GM18498 (cell line): ENCODE results near the gene PRAF2.

Experiments
- ATAC-seq: cut with Tn5 transposase; IDR thresholded peaks from one replicate; pipeline ENCODE4 v1.9.1; 2021; ENCODE audit warnings: mild to moderate bottlenecking, moderate library complexity; ENCODE audit not compliant: unreplicated experiment

The PRAF2 gene

DNA sequence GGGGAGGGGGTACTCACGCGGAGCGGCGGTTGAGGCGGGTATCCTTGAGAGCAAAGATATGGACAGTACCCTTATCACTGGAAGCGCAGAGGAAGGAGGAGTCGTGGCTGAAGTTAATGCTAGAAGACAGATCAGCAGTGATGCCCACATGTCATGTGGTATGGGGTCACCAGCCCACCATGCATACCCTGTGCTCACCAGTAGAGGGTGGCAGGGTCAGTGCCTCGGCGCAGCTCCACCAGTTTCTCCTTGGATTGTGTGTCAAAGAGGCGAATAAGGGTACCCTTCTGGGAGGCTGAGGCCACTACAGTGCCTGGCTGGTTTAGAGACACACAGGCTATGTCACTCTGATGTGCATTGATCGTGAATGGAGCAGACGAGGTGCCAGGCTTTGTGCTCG is 1.5 kb upstream of the PRAF2 start:
- no peak for ATAC-seq

DNA sequence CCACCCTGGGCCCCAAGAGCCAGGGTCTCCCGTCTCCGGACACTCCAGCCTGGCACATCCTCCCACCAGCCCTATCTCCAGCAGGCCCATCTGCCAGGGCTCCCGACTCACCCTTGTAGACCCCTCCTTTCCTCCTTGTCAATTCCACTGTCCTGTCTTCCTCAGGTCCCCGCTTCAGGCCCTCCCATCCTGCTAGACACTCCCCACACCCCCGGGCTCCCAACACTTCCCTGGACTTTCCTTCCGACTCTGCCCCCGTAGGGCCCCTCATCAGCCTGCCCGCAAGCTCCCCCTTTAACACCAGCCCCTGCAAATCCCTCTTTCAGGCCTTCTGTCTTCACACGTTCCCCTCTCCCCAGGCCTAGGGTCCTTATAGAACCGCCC is 1.1 kb downstream of the PRAF2 start:
- ATAC-seq = no peak

DNA sequence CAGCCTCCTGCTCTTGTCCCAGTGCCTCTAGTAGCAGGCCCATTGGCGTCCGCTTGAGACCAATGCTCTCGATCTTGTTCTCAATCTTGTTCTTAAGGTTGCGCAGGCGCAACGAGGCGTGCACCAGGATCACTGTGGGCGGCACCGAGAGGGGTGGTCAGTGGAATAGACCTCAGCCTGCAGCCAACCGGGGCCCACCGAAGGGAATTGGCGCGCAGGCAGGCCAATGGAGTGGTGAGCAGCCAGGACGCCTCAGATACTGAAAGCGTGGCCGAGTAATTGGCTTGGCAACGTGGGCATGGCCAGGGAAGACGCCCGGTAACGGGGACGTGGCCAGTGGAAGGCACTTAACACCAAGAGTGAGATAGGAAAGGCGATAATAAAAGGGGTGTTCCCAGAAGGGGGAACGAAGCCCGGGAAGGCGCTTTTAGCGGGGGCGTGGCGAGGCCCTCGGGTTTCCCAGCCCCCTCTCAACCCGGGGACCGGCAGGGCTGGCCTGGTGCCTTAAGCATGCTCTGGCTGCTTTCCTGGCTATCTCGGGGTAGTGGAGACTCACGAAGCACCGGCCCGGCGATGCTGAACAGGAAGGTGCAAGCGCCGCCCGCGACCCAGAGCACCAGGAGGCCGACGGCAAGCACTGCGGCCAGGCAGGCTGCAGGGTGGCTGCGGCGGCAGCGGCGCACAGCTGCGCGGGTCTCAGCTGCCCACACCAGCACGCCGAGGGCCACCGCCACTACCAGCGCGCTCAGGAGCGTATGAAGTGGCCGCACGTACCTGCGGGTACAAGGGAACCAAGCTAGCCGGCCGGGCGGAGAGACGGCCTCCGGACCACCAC is 1.7 kb downstream of the PRAF2 start:
- no peak for ATAC-seq

DNA sequence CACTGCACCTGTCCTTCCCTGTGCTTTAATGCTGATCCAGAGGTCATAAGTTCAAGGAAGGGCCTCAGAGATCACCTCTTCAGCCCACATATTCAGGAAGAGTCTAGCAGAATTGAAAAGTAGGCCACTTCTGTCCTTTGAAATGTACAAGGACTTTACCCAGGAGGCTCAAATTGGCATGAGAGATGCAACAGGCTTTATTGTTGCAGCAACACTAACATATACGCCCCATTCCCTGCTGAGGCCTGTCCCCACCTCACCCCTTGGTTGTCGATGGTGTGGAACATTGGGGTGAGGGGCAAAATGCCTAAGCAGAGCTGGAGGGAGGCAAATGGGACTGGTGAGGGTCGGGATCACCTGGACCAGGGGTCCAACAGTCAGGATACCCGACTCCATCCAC is 2.8 kb downstream of the PRAF2 start:
- no peak for ATAC-seq

DNA sequence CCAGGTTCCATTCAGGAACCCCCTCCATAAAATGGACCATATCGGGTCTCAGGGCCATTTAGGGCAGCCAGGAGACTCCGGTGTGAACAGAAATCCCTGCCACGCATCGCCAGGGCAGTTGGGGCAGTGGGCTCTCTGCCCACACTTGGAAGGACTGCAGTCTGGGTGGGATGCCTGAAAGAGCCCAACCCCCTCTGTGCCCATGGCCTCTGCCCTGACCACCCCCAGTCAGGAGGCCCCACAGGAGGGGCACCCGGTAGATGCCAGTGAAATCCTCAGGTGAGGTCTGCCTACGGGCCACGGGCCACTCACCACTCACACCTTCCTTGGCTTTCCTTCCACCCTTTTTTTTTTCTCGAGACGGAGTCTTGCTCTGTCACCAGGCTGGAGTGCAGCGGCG is 4.8 kb downstream of the PRAF2 start:
- no peak for ATAC-seq

DNA sequence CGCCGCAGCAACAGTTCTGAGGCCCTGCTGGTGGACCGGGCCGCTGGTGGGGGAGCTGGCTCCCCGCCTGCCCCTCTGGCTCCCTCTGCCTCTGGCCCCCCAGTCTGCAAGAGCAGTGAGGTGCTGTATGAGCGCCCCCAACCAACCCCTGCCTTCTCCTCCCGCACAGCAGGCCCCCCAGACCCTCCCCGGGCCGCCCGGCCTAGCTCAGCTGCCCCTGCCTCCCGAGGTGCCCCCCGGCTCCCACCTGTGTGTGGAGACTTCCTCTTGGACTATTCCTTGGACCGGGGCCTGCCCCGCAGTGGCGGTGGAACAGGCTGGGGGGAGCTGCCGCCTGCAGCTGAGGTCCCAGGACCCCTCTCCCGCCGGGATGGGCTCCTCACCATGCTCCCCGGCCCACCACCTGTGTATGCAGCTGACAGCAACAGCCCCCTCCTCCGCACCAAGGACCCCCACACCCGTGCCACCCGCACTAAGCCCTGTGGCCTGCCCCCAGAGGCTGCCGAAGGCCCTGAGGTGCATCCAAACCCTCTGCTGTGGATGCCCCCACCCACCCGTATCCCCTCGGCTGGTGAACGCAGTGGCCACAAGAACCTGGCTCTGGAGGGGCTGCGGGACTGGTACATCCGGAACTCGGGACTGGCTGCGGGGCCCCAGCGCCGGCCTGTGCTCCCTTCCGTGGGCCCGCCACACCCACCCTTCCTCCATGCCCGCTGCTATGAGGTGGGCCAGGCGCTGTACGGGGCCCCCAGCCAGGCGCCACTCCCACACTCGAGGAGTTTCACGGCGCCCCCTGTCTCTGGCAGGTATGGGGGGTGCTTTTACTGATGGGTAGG is 6.3 kb downstream of the PRAF2 start:
- no peak for ATAC-seq

DNA sequence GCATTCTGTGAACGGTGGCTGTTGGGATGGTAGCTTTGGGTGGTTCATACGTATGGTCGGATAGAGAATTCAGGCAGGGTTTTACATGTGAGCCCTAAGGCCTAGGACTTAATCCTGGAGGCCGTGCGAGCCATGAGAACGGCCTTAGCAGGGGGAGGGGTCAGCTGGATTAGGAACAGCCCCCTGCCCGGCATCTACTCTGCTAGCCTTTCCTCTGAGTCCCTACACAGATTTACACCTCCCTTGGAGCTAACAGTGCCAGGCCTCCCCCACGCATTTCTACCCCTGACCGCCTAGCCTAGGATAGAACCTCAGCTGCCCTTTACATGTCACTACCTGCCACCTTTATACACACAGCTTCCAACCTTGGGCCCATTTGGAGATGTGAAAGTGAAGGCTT is 7.1 kb downstream of the PRAF2 start:
- no peak for ATAC-seq

DNA sequence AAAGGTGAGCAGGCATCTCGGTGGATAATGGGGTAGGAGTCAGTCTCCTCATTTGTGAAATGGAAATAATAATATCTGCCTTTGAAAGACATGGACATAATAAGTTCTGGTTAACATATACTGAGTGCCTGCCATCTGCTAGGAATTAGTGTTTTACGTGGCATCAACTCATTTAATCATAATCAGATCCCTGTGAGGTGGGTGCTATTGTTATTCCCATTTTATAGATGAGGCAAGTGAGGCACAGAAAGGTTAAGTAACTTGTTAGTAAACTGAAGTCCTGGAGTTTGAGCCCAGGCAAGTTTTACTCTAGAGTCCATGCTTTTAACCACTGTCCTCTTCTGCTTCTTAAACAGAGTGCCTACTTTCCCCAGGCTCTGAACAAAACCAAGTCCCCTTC is 7.5 kb downstream of the PRAF2 start:
- ATAC-seq = no peak

DNA sequence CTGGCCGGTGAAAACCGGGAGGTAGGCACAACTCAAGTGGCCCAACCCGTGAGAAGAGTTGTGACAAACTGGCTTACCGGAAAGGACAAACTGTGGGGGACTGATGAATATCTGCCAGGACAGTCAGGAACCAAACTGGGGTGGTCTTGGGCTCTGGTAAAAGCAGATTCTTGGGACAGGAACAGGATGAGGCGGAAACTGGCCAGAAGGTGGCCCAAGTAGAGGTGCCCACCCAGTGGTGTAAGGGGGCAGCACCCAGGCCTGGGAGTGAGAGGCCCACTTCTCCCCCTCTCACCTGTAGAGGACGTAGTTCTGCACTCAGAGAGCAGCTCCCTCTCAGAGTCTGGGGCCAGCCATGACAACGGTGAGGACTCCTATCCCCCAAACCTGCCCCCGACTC is 9.1 kb downstream of the PRAF2 start:
- no peak for ATAC-seq

DNA sequence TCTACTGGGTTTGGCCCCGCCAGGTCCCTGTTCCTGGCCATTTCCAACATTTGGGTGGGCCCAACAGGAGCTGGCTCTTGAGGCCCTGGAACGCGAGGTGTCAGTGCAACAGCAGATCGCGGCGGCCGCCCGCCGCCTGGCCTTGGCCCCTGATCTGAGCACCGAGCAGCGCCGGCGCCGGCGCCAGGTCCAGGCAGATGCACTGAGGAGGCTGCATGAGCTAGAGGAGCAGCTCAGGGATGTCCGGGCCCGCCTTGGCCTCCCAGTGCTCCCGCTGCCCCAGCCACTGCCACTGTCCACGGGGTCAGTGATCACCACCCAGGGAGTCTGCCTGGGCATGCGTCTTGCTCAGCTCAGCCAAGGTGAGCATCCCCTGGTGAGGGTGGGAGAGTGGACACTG is 9.5 kb downstream of the PRAF2 start:
- no peak for ATAC-seq

DNA sequence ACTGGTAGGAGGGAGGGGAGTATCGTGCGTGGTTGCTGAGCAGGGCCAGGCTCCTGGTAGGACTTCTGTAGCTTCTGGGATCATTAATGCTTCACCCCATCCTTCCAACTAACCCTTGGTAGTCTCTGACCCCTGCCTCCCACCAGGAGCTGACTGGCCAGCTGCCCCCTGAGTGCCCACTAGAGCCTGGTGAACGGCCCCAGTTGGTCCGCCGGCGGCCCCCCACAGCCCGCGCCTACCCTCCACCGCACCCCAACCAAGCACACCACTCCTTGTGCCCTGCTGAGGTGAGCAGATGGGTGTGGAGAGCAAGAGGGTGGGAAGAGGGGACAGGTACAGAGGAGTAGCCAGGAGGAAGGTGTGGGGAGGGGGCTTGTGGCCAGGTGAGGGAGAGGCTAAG is 10.1 kb downstream of the PRAF2 start:
- ATAC-seq = no peak

DNA sequence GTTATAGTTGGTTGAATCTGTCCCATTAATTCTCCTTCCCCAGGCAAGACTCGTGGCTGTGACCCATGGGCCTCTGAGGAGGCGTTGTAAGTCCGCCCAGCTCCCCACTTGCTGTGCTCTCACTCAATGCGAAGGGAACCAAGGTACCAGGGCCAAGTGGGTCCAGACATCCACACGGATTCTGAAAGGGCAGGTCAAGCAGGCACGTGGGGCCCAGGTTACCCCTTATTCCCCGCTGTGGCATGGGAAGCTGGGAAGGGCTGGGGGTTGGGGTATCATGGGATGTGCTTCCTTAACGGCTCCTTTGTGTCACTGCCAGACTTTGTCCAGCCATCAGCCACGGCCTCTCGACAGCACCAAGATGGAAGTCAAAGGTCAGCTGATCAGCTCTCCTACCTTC is 11.9 kb downstream of the PRAF2 start:
- ATAC-seq = no peak

DNA sequence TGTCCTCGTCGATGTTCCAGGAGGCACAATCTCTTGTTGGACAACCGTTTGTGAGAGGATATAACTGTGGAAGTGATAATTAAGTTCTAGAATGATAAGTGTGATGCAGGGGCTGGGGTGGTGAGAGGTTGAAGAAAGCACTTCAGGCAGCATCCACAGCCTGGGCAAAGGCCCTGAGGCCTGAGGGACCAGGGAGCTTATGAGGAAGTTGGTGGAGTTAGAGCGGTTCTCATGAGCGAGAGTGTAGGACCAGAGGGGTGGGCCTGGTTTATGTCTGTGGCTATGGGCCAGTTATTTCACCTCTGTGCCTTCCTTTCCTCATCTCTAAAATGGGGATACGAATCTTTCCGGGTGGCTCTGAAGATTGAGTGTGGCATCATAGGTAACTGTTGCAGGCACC is 12.3 kb downstream of the PRAF2 start:
- no peak for ATAC-seq

DNA sequence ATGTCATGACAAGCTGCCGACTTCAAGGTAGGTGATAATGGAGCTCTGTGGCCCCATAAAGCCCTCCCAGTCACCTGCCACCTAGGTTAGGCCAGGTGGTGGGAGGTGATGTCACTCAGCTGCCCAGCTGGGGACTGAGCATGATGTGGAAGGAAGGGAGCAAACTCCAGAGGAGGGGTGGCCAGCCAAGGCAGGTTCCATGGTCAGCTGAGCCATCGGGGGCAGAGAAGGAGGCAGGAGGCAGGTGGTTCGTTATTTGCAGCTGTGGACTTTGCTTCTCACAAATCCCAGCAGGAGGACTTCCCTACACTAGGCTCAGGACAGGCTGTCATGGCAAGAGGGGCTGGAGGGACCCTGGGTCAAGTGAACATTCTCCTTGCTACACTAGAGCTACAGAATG is 12.9 kb downstream of the PRAF2 start:
- ATAC-seq = no peak

DNA sequence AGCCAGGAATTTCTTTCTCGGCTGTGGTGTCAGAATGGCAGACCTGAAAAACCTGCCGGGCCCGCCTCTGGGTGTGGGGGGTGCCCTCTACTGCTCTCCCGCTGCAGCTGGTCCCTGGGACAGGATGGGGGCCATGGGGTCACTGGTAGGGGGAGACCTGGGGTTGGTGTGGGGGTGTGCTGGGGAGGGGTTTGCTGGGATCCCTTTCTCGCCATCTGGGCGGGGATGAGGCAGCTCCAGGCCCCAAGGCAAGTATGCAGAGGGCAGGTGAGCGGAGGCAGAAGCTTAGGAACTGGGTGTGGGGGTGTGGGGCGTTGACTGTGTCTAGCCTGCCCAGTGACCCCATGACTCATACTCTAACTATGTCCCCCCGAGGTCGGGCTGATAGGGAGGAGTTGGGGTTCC is 14.1 kb downstream of the PRAF2 start:
- no peak for ATAC-seq

DNA sequence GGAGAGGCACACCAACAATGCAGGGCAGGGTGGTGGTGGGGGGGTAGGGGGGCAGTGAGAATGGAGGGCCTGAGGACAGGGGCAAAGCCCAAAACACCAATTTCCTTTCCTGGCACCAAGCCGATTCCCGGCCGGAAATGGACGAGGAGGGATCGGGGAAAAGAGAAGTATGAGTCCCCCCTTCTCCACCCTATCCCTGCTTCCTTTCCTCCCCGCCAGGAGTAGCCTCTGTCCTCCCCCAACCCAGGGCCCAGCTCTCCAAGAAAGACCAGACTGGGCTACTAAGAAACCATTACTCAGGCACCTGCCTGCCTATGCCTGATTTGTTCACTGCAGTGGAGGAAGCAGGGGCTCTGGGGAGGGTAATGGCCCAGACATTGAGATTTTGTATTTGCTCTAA is 14.6 kb downstream of the PRAF2 start:
- no peak for ATAC-seq

DNA sequence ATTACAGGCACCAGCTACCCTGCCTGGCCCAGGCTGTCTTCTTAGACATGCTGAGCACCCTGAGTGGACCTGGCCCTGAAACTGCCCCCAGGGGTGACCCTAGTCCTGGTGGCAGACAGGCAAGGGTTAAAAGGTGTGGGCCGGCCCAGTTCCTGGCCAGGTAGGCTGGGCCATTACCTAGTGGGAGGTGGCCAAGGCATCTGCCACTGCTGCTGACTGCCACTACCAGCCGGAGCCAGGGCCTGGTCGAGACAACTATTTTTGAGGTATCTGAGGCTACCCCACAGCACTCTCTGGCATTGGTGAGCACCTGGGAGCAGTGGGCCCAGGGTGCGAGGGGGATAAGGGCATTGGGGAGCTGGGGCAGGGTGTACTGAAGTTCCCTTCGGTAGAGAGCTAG is 15.0 kb downstream of the PRAF2 start, which contains the start of gene CCDC120:
TSS of gene CCDC120 (plus strand) at position 206 of the 400 bp plus-strand sequence. CDS start 3,043 bp downstream, outside the sequence.
- no peak for ATAC-seq

DNA sequence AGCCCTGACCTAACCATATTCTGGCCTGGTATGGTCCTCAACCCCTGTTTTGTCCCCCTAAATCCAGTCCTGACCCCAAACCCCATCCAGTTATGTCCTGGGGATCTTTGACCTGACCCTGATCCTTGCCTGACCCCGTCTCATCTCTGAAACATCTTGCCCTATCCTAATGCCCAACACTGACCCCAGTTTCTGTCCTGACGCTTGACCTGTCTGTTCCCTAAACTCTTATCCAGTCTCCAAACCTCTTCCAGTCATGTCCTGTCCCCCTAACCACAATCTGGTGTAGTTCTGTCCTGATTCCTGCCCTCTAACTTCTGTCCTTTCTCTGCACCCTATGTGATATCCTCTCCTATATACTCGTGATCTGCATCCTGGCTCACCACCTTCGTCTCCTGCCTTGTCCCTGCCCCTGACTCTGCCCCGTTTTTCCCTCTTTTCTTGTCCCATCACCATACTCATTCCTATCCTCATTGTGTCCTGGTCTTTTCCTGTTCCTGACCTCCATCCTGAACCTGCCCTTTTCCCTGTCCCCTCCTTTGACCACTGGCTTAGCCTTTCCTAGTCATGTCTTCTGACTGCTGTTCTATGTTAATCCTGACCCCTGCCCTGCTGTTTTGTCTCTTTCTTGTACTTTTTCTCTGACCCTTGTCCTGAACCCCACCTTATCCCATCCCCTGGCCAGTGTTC is 19.6 kb downstream of the PRAF2 start:
- no peak for ATAC-seq

DNA sequence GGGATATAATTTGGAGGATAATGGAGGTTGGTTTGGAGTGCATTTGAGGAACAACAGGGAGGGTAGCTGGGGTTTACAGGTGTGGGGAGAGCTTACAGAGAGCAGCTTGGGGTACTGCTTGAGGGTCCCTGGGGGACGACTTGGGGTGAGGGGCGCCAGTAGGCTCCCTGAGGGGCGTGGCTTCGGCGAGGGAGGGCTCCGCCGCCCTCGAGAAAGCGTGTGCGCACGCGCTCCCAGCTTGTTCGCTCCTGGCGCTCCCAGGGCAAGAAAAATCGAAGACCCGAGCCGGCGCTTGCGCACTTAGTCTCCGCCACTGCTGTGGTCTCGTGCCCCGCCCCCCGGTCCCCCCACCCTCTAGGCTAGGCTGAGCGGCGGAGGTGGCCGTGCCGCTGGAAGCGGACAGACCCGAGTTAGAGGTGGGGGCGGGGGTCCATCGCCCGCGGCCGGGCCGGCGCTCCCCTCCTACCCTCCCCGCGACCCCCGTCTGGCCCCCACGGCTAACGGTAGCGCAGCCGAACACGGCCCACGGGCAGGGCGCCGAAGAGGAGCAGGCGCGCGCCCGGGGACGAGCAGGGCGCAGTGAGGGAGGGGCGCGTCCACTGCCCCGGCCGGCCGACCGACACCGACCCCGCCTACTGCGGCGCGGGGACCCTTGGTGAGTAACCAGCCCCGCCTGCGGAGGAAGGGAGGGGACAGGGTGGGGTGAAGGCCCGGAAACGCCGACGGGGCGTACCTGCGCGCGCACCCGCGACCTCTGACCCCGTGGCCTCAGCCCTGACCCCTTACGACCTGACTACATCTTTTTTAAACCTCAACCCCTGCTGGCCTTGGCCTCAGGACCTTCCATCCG is 20.4 kb downstream of the PRAF2 start:
- ATAC-seq = peak; percentile 65

DNA sequence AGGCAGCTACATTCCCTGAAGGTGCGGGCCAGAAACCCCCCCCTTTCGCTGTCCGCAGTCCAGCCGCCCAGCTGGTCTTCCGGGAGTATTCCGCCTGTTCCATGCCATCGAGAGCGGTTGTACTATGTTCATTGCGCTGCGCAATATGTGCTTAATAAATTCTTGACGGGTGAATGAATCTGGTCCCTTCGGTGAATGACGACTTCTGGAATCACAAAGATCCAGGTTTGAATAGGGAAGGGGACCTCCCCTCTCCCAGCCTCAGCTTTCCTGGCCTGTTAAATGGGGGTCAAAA is 29.9 kb downstream of the PRAF2 start:
- no peak for ATAC-seq
